Measurements from ENCODE around the gene COX8A. TPM values are rescaled to one million over a fixed set of nuclear protein-coding genes. Genes with fewer than 3 reads are reported as not detected.

Gene COX8A
- polyA plus RNA-seq, 3 donors, result 354 to 588 (median 526) TPM

GRCh38 chr11:64013141-64013896 lies 38.9 kb downstream of the COX8A start:
- H3K27ac Mint-ChIP-seq, result no peak overlapping the region
- 95% methylated on average over 14 of the region's 16 CpGs for WGBS (ENCODE audit: insufficient coverage)

GRCh38 chr11:64014356-64014755 lies 39.9 kb downstream of the COX8A start:
- no peak for TF ChIP-seq CTCF (IDR thresholded peaks at IDR 0.05)
- Histone ChIP-seq H3K79me2 (ENCODE audit: insufficient read depth, low read length) (no peaks in the 10 kb centered on the region), H4K20me1 (ENCODE audit: insufficient read depth, low read length) (no peaks in the 10 kb centered on the region), H3K36me3 (replicated peaks in 1 of 2; ENCODE audit: control insufficient read depth in 1 of 2, insufficient read depth in 2 of 2, low read length in 2 of 2) (no peaks in the 10 kb centered on the region), H3K4me2 (replicated peaks; ENCODE audit: extremely low read depth, low read length, poor library complexity, severe bottlenecking) (no peak overlapping the region), H3K4me1 (ENCODE audit: control insufficient read depth in 1 of 2, insufficient read depth in 2 of 2, low read length in 2 of 2) (no peaks in the 10 kb centered on the region), H3K4me3 (replicated peaks in 1 of 3; ENCODE audit: low read depth in 2 of 3, low read length in 3 of 3) (no peak overlapping the region), H3K9me3 (replicated peaks in 1 of 2; ENCODE audit: control insufficient read depth in 1 of 2, insufficient read depth in 1 of 2, low read length in 2 of 2) (peaks cover 0 to 15% of the 10 kb centered on the region in 2 donors), H2AFZ (ENCODE audit: insufficient read depth, low read depth, low read length, poor library complexity, severe bottlenecking) (no peak overlapping the region), H3K27ac (ENCODE audit: low read depth in 1 of 2, low read length in 2 of 2) (no peak overlapping the region), H3K27me3 (ENCODE audit: control insufficient read depth in 2 of 2, insufficient read depth in 2 of 2, low read length in 2 of 2) (peaks cover 0 to under 1% of the 10 kb centered on the region in 2 donors), H3K9ac (ENCODE audit: insufficient read depth, low read length, poor library complexity, severe bottlenecking) (no peak overlapping the region)
- Mint-ChIP-seq H3K4me3 (no peak overlapping the region), H3K27ac (no peak overlapping the region), H3K27me3 (ENCODE audit: low read depth in 3 of 3) (peaks cover 1 to 5% (median 5%) of the 10 kb centered on the region in 3 donors), H3K4me1 (no peaks in the 10 kb centered on the region), H3K36me3 (no peaks in the 10 kb centered on the region), H3K9me3 (peaks cover 9 to 18% (median 13%) of the 10 kb centered on the region in 7 donors)
- DNase-seq, result no peak
- intact Hi-C loops (cut with micrococcal nuclease), result no loop called here
- 97% methylated on average over 3 of the region's 11 CpGs for WGBS (ENCODE audit: insufficient coverage)

More at GRCh38 chr11:64013141-64013896, 38.9 kb downstream of the COX8A start:
- Histone ChIP-seq H3K9me3 (replicated peaks in 1 of 2; ENCODE audit: control insufficient read depth in 1 of 2, insufficient read depth in 1 of 2, low read length in 2 of 2) (peaks cover 0 to 15% of the 10 kb centered on the region in 2 donors), H3K79me2 (ENCODE audit: insufficient read depth, low read length) (no peaks in the 10 kb centered on the region), H3K36me3 (replicated peaks in 1 of 2; ENCODE audit: control insufficient read depth in 1 of 2, insufficient read depth in 2 of 2, low read length in 2 of 2) (no peaks in the 10 kb centered on the region), H4K20me1 (ENCODE audit: insufficient read depth, low read length) (no peaks in the 10 kb centered on the region), H3K4me2 (replicated peaks; ENCODE audit: extremely low read depth, low read length, poor library complexity, severe bottlenecking) (no peak overlapping the region), H3K4me3 (replicated peaks in 1 of 3; ENCODE audit: low read depth in 2 of 3, low read length in 3 of 3) (no peak overlapping the region), H2AFZ (ENCODE audit: insufficient read depth, low read depth, low read length, poor library complexity, severe bottlenecking) (no peak overlapping the region), H3K27ac (ENCODE audit: low read depth in 1 of 2, low read length in 2 of 2) (no peak overlapping the region), H3K4me1 (ENCODE audit: control insufficient read depth in 1 of 2, insufficient read depth in 2 of 2, low read length in 2 of 2) (peaks cover 0 to under 1% of the 10 kb centered on the region in 2 donors), H3K9ac (ENCODE audit: insufficient read depth, low read length, poor library complexity, severe bottlenecking) (no peak overlapping the region), H3K27me3 (ENCODE audit: control insufficient read depth in 2 of 2, insufficient read depth in 2 of 2, low read length in 2 of 2) (peaks cover 0 to 9% of the 10 kb centered on the region in 2 donors)
- H3K9me3 Mint-ChIP-seq, result peaks cover 9 to 18% (median 13%) of the 10 kb centered on the region in 7 donors
- H3K36me3 Mint-ChIP-seq, result no peaks in the 10 kb centered on the region
- TF ChIP-seq CTCF (IDR thresholded peaks at IDR 0.05), result no peak
- intact Hi-C loops (cut with micrococcal nuclease), result no loop called here
- H3K27me3 Mint-ChIP-seq (ENCODE audit: low read depth in 3 of 3), result peaks cover 3 to 13% (median 8%) of the 10 kb centered on the region in 3 donors
- DNase-seq, result no peak
- H3K4me3 Mint-ChIP-seq, result no peak overlapping the region
- no peaks in the 10 kb centered on the region for H3K4me1 Mint-ChIP-seq
